ENCODE data around the gene CCDC83.
"Not testable (repeated sequence)": the region's sequence is repeated elsewhere in the genome, so short reads cannot be mapped to it uniquely, and the experiment has no call there.

CCDC83 gene

GRCh38 chr11:85840932-85841331, 14.3 kb upstream of the CCDC83 start:
- not testable (repeated sequence) for DNase-seq

GRCh38 chr11:85843929-85844328, 11.3 kb upstream of the CCDC83 start:
- DNase-seq, result no peak

GRCh38 chr11:85844439-85845123, 10.6 kb upstream of the CCDC83 start:
- no peak for DNase-seq

- no peak for DNase-seq
These were observed 10.0 kb upstream of the CCDC83 start for GRCh38 chr11:85845124-85845631.

- DNase-seq, result no peak
These were observed 7.7 kb upstream of the CCDC83 start for GRCh38 chr11:85847436-85847835.

GRCh38 chr11:85848006-85848405, 7.2 kb upstream of the CCDC83 start:
- DNase-seq, result no peak

- DNase-seq, result no peak
These were observed 6.6 kb upstream of the CCDC83 start for GRCh38 chr11:85848556-85848955.

- DNase-seq, result peak; percentile 10
These were observed 2.4 kb upstream of the CCDC83 start for GRCh38 chr11:85852754-85853153.

GRCh38 chr11:85853541-85853940, 1.6 kb upstream of the CCDC83 start:
- DNase-seq, result not testable (repeated sequence)

GRCh38 chr11:85854212-85854556, 999 bp upstream of the CCDC83 start:
- no peak for DNase-seq

GRCh38 chr11:85854557-85855340, 434 bp upstream of the CCDC83 start:
- peak; percentile 80 for DNase-seq

GRCh38 chr11:85857098-85857497, 1.9 kb downstream of the CCDC83 start:
- no peak for DNase-seq

GRCh38 chr11:85859541-85859940, 4.4 kb downstream of the CCDC83 start:
- not testable (repeated sequence) for DNase-seq

- DNase-seq, result no peak
These were observed 8.7 kb downstream of the CCDC83 start for GRCh38 chr11:85863855-85864254.

GRCh38 chr11:85866137-85866827, 11.1 kb downstream of the CCDC83 start:
- no peak for DNase-seq

- no peak for DNase-seq
These were observed 12.6 kb downstream of the CCDC83 start for GRCh38 chr11:85867751-85868150.

GRCh38 chr11:85869781-85870180, 14.6 kb downstream of the CCDC83 start:
- DNase-seq, result no peak

- no peak for DNase-seq
These were observed 19.1 kb downstream of the CCDC83 start for GRCh38 chr11:85874265-85874664.

GRCh38 chr11:85875505-85875904, 20.3 kb downstream of the CCDC83 start:
- no peak for DNase-seq

GRCh38 chr11:85884581-85885021, 29.4 kb downstream of the CCDC83 start:
- DNase-seq, result no peak

GRCh38 chr11:85886089-85887056, 31.2 kb downstream of the CCDC83 start:
- DNase-seq, result no peak

GRCh38 chr11:85889108-85889507, 33.9 kb downstream of the CCDC83 start:
- no peak for DNase-seq
